ENCODE data around the gene TGDS.
"Not testable (repeated sequence)": the region's sequence is repeated elsewhere in the genome, so short reads cannot be mapped to it uniquely, and the experiment has no call there.

Gene TGDS

GRCh38 chr13:94553766-94554165, 42.2 kb downstream of the TGDS start:
- no peak for DNase-seq (ENCODE audit: extremely low read depth in 1 of 2, low read depth in 1 of 2)

GRCh38 chr13:94552095-94552494, 43.9 kb downstream of the TGDS start:
- DNase-seq (ENCODE audit: extremely low read depth in 1 of 2, low read depth in 1 of 2) = no peak

- no peak for DNase-seq (ENCODE audit: extremely low read depth in 1 of 2, low read depth in 1 of 2)
Measured at GRCh38 chr13:94550062-94550738, 45.8 kb downstream of the TGDS start.

- peak; percentile 84 to 91 for DNase-seq (ENCODE audit: extremely low read depth in 1 of 2, low read depth in 1 of 2)
Measured at GRCh38 chr13:94549232-94550061, 46.5 kb downstream of the TGDS start.

- peak; percentile 12 to 19 for DNase-seq (ENCODE audit: extremely low read depth in 1 of 2, low read depth in 1 of 2)
Measured at GRCh38 chr13:94548821-94549231, 47.1 kb downstream of the TGDS start.

- DNase-seq (ENCODE audit: extremely low read depth in 1 of 2, low read depth in 1 of 2) = no peak
Measured at GRCh38 chr13:94548382-94548781, 47.6 kb downstream of the TGDS start.

GRCh38 chr13:94546061-94546839, 49.7 kb downstream of the TGDS start:
- DNase-seq (ENCODE audit: extremely low read depth in 1 of 2, low read depth in 1 of 2) = no peak

GRCh38 chr13:94544922-94545321, 51.0 kb downstream of the TGDS start:
- no peak for DNase-seq (ENCODE audit: extremely low read depth in 1 of 2, low read depth in 1 of 2)

GRCh38 chr13:94542917-94543316, 53.0 kb downstream of the TGDS start:
- DNase-seq (ENCODE audit: extremely low read depth in 1 of 2, low read depth in 1 of 2) = no peak

GRCh38 chr13:94537740-94538630, 58.0 kb downstream of the TGDS start:
- DNase-seq (ENCODE audit: extremely low read depth in 1 of 2, low read depth in 1 of 2) = no peak

GRCh38 chr13:94535775-94536174, 60.2 kb downstream of the TGDS start:
- DNase-seq (ENCODE audit: extremely low read depth in 1 of 2, low read depth in 1 of 2) = no peak

GRCh38 chr13:94535231-94535630, 60.7 kb downstream of the TGDS start:
- DNase-seq (ENCODE audit: extremely low read depth in 1 of 2, low read depth in 1 of 2) = no peak

GRCh38 chr13:94534166-94534565, 61.8 kb downstream of the TGDS start:
- DNase-seq (ENCODE audit: extremely low read depth in 1 of 2, low read depth in 1 of 2) = no peak

- DNase-seq (ENCODE audit: extremely low read depth in 1 of 2, low read depth in 1 of 2) = not testable (repeated sequence)
Measured at GRCh38 chr13:94532278-94532677, 63.7 kb downstream of the TGDS start.

GRCh38 chr13:94526956-94527355, 69.0 kb downstream of the TGDS start:
- DNase-seq (ENCODE audit: extremely low read depth in 1 of 2, low read depth in 1 of 2) = not testable (repeated sequence)

GRCh38 chr13:94525781-94526180, 70.2 kb downstream of the TGDS start:
- DNase-seq (ENCODE audit: extremely low read depth in 1 of 2, low read depth in 1 of 2) = no peak

GRCh38 chr13:94524407-94524806, 71.5 kb downstream of the TGDS start:
- no peak for DNase-seq (ENCODE audit: extremely low read depth in 1 of 2, low read depth in 1 of 2)

Data from stimulated activated CD8-positive, alpha-beta memory T cell treated with anti-CD3 and anti-CD28 coated beads, Interleukin-7, amount 100 ng/mL, for 48 hours (primary cell).